A549 (cell line): ENCODE measurements around the gene HGF.

Experiments used
- BHLHE40 ChIP-seq: IDR thresholded peaks from 2 replicates; pipeline ENCODE4 v1.6.1; 2012; ENCODE audit warnings: low read depth, low read length, inconsistent platforms
- CTCF ChIP-seq: fragments of >200 bp; sonication (Bioruptor Twin); formaldehyde crosslinking; IDR thresholded peaks from 3 replicates; pipeline ENCODE4 v1.5.1; 2016
- POLR2A ChIP-seq: IDR thresholded peaks from 2 replicates; pipeline ENCODE4 v1.6.1; 2012; ENCODE audit warnings: mild to moderate bottlenecking, low read length
- REST ChIP-seq: fragments of 200-600 bp; sonication (generic); IDR thresholded peaks from 2 replicates; pipeline ENCODE4 v1.6.1; 2016; ENCODE audit warnings: antibody characterized with exemption, mild to moderate bottlenecking, moderate library complexity

- TF ChIP-seq BHLHE40: no peak
- no peak for TF ChIP-seq CTCF
- no peak for TF ChIP-seq REST
- TF ChIP-seq POLR2A: no peak
Measured at GRCh38 chr7:81816312-81816711, 46.5 kb upstream of the HGF start.
